CD4-positive, alpha-beta T cell treated with Interferon alpha-2 for 1 hour (primary cell): ENCODE results near the gene CMIP.
A peak's percentile ranks its signal among the peaks of the same experiment; 100 is the strongest.

Experiments
- DNase-seq, 2 donors: peaks; one replicate each; pipeline ENCODE4 v3.0.0-alpha.2; 2020 to 2022

CMIP gene

DNA sequence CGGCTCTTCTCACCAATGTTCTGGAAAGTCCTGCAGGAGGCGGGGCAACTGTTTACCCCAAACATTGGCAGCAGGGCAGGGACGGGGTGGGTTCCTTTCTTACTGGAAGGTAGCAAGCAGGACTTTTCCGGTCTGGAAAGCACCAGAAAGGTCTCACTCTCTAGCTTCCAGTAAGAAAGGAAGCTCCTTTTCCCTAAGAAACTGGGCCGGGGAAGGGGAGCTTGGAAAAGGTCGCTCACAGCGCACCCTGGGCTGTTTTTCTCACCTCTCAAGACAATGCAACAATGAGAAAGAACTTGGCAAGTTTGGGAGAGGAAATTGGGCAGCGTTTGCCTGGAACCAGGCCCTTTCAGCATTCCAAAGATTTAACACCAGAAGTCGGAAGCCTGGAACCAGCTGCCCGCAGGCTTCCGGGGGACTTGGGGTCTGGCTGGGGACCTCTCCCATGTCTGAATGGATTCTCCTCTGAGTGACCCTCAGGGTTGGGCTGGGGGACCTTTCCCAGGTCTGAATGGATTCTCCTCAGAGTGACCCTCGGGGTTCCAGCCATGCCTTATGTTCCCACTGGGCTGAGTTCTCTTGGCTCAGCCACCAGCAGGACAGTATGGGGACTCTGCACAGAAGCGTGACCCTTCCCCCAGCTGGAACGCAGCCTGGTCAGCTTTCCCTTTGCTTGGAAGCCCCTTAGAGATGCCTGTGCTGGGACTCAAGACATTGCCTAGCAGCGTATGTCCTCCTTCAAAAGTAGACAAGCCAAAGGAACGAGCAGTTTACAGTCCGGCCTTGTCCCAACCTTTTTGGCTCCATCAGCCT, 167.9 kb downstream of the CMIP start:
- DNase-seq, result no peak

DNA sequence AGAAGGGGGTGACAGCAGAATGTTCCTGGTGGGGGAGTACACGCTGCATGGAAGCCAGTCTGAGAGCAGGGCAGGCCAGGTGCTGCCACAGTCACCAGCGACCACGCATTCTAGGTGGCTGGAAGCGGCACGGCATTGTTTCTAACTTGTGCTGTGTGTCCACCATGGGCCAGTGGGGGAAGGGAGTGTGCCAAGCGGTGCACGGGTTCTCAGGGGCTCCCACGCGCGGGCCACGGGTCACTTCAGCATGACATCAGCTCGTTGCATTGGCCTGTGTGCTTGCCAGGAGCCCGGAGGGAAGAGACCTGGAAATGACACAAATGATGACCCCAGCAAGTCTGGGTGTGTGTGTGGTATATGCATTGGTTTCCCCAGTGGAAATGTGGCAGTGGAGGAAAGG, 169.6 kb downstream of the CMIP start:
- DNase-seq, result no peak

DNA sequence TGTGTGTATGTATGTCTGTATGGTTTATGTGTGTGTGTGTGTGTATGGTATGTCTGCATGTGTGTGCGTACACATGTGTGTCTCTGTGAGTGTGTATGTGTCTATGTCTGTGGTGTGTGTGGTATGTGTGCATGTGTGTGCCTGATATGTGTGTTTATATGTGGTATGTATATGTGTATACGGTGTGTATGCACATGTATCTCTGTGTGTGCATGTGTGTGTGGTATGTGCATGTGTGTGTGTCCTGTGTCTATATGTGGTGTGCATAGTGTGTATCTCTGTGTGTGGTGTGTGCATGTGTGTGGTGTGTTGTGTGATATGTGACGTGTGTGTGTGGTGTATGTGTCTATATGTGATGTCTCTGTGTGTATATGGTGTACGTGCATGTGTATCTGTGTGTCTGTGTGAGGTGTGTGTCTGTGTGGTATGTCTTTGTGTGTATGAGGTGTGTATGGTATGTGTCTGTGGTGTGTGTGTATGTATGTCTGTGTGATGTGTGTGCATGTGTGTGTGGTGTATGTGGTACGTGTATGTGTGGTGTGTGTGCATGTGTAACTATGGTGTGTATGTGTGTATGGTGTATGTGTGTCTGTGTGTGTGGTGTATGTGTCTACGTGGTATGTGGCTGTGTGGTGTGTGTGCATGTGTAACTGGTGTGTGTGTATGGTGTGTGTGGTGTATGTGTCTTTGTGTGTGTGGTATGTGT, 170.2 kb downstream of the CMIP start:
- no peak for DNase-seq

DNA sequence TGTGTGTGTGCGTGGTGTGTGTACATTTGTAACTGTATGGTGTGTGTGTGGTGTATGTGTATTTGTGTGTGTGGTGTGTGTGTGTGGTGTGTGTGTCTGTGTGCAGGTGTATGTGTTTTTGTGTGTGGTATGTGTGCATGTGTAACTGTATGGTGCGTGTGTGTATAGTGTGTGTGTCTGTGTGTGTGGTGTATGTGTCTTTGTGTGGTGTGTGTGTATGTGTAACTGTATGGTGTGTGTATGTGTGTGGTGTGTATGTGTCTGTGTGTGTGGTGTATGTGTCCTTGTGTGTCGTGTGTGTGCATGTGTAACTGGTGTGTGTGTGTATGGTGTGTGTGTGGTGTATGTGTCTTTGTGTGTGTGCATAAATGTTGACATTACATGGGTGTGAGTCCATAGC, 170.8 kb downstream of the CMIP start:
- no peak for DNase-seq

DNA sequence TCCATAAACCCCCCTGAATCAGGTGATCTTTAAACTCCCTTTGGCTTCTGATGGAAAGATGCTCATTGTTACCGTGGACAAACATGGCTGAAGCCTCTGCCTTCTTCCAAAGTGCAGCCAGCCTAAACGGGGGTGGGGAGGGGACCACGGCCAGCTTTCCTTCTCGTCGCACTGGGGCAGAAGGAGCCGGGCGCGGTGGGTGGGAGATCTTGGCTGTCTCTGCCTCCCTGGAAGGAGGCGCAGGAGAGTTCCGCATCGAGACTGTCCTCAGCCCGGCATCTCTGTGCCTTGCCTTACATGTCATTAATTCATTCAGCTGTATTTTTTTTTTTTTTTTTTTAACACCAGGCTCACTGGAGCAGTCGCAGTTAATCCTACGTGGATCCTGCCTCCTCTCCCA, 171.2 kb downstream of the CMIP start:
- no peak for DNase-seq

DNA sequence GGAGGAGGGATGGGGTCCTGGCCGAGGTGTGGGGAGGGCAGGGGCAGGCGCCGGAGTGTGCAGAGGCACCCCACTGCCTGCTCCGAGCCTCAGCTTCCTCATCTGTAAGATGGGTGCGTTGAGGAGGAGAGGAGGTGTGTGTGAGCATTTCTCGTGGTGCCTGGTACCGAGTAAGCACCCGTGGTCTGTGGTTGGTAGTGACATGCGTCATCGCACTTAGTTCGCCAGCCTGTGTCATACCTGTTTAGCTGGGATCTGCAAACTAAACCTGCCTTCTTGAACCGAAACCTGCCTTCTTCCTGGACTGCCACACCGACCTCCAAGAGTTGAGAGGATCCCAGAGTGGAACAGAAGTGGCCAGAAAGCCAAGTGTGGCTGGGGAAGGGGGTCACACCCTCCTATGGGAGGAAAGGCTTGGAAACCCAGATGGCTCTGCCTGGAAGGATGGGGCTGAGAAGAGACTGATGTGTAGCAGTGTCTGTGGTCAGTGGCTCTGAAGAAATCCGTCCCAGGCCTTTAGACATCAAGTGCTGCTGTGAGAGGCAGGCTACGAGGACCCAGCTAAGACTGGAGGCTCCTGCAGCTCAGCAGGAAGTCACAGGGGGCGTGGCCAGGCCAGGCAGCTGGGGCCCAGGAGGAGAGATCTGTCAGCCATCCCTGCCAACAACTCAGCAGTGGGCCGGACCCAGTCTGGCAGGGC, 171.9 kb downstream of the CMIP start:
- DNase-seq, result peak; percentile 74 to 82

DNA sequence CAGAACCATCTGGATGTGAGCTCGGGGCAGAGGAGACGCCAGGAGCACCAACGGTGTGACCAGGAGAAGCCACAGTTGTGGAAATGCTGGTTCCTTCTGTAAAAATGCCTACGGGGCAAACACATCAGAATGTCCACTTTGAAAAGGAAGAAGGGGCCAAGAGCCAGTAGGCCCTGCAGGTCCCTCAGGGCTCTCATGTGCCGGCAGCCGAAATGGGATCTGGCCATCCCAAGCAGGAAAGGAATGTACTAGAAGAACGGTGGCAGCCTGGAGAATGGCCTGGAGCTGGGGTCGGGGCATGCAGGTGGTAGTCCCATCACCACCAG, 172.4 kb downstream of the CMIP start:
- no peak for DNase-seq

DNA sequence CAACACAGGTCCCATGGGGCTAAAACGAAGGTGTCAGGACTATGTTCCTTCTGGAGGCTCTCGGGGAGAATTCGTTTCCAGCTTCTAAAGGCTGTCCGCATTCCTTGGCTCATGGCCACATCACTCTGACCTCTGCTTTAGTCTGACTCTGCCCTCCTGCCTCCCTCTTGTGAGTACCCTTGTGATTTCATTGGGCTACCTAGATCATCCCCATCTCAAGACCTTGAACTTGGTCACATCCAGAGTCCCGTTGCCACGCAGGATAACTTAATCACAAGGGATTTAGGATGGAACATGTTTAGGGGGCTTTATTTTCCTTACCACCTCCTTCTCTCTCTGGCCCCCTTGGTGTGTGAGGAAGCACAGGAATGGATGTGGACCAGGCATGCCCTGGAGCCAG, 173.6 kb downstream of the CMIP start:
- DNase-seq, result no peak

DNA sequence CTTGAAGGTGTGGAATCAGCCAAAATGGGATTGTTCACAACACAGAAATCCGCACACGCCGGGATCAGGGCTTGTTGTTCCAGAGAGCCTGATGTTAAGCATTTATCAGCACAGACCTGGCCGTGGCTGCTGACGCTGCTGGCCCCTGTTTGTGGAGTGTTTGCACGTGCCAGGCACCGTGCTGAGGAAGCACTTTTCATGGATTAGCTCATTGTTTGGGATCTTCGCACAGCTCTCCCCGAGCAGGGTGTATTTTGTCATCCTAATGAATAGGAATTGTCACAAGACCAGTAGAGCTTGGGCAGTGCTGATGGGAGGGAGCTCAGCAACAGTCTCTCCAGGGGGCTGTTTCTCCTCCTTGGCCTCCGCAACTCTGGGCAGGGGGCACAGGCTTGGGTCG, 174.1 kb downstream of the CMIP start:
- no peak for DNase-seq

DNA sequence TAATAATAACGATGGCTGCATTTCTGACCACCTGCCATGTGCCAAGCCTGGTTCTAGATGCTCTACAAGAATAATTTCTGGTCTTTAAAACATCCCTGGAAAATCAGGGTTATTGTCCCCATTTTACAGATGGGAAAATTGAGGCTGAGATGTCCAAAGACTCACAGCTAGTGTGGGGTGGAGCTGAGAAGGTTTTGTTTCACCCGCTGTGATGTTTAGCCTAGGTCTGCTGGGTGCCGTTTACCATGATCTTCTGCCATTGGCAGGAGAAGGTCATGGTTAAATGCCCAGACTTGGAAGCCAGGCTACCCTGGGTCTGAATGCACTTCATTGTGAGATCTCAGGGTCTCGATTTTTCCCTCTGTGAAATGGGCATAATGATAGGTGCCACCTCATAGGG, 175.4 kb downstream of the CMIP start:
- no peak for DNase-seq

DNA sequence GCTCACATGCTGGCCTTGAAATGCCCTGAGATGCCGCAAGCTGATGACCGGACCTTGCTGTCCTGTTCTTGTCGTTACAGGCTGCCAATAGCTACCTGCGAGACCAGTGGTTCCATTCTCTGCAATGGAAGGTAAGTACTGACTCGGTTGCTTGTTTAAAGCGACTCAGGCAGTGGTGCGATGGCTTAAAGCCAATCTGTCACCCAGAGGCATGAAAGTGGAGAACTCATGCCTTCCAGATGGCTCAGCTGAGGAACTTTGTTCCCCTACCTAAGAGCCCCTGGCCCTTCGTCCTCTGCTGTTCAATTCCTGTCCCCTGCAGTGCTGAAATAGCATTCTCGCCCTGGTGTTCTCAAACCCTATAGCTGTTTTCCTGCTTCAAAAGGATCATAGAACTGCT, 176.2 kb downstream of the CMIP start:
- no peak for DNase-seq

DNA sequence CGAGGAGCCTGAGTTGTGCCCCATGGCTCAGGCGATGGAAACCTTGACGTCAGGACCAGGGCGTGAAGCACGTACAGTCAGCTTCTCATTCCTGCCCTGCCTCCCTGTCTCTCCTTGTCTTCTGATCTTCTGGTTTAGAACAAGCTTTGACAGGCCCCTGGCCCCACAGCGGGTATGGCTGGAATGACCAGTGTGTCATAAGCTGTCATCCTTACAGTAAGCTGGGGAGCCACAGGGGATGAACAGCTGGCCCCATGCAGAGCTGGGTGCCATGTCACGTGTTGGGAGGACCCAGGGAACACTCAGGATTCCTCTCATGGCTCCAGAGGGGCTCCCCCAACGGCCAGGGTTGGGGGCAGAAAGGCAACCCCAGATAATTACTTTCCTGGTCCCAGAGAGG, 176.9 kb downstream of the CMIP start:
- DNase-seq, result no peak

DNA sequence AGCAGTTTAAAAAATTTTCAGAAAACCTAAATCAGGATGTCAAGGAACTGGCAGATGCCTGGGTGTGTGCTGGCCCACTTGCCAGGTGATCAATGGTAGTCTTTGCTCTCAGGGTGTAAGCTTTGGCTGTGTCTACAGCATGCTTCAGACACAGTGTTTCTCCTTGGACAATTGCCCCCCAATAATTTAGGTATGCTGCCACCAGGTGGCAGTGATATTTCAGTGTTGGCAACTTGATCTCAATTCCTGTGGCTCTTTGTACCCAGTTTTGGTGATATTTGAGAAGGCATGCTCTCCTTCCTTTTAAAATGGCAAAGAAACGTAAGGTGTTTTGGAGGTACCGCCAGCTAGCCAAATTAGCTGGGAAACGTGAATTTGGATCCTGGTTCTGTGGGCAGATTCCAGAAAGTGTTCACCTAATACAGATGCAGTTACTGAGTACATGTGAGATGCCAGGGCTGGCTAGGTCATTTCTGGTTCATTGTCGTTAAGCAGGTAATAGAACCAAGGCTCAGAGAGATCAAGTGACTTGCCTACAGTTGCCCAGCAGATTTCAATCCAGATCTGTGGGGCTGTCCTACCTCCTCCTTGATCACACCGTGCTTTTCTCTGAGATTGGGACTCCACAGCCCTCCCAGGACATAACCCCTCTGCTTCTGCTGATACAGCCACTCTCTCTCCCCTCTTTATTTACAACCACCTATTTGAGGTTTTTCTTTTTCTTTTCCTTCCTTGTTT, 178.9 kb downstream of the CMIP start:
- DNase-seq, result peak; percentile 54 to 74

DNA sequence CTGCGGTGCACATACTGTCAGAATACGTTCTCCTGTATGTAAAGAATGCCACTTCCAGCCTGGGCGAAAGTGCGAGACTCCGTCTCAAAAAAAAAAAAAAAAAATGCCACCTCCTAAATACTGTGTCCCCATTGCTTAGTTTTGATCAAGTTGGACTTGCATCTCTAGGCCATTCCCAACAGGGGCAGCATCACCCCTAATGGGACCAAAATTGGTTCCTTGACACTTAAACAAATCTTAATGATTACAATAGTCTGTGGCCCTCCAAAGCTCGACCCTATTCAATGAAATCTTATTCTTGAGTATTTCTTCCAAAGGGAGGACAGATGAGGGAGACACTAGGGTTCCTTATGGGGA, 179.8 kb downstream of the CMIP start:
- no peak for DNase-seq

DNA sequence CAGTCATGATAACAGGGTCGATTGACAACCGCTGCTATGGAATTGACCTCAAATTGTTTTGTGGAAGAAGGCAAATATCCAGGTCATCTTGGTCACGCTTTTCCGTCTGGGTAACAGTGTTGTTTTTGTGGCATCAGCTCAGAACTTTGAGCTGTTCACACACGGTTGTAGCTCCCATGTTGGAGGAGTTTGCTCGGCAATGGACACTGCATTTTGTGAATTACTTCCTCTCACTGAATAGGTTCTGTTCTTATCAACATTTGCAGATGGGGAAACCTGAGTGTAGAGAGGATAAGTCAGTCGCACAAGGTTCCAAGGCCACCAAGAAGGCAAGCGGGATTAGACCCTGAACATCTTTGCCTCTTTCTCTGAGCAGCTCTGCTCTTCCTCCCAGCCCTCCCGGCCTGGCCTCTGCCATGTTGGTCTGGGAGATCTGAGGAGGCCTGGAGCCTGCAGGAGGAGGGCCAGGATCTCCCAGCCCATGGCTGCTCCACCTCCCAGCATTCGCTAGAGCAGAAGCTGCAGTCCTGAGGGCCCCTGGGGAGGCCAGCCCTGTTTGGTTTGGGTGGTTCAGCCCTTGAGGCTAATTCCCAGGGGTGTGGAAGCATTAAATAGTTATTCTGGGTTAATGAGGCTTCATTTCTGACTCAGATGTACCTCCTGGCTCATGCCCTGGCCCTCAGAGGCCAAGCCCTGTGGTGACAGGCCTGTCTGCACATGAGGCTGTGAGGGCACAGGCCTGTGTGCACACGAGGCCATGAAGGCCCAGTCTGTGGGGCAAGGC, 180.3 kb downstream of the CMIP start:
- no peak for DNase-seq

DNA sequence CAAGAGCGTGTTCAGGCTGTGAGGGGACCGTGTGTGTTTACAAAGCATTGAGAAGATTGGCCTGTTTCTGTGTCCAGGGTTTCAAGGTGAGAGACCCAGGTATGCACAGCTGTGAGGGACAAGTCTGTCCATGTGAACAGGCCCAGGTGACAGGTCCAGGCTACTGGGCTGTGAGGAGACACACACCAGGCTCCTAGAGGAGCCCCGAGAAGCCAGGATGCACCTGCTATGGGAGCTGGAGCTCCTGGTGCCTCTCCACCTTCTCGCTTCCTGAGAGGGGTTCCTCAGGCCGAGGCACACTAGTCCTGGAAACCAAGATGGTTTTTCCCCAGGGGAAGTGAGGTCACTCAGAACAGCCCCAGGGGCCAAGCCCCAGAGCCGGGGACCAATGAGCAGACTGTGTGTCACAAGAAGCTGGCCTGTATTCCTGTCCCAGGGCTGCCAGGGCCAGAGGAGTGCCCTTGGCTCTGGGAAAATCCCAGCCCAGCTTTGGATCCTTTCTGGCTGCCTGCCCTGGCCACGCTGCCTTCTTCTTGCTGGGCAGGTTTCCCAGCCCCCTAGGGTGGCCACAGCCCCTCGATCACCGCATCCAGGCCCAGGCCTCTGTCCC, 181.0 kb downstream of the CMIP start:
- DNase-seq, result no peak

DNA sequence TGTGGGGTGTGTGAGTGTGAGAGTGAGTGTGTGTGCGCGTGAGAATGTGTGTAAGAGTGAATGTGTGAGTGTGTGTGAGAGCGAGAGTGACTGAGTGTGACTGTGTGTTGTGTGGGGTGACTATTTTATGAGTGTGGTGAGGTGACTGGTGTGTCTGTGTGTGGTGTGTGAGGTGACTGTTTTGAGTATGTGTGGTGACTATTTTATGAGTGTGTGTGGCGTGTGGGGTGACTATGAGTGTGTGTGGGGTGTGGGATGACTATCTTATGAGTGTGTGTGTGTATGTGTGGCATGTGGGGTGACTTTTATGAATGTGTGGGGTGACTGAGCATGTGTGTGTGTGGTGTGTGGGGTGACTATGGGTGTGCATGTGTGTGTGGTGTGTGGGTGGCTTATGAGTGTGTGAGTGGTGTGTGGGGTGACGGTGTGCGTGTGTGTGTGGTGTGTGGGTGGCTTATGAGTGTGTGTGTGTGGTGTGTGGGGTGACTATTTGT, 181.6 kb downstream of the CMIP start:
- DNase-seq, result no peak

DNA sequence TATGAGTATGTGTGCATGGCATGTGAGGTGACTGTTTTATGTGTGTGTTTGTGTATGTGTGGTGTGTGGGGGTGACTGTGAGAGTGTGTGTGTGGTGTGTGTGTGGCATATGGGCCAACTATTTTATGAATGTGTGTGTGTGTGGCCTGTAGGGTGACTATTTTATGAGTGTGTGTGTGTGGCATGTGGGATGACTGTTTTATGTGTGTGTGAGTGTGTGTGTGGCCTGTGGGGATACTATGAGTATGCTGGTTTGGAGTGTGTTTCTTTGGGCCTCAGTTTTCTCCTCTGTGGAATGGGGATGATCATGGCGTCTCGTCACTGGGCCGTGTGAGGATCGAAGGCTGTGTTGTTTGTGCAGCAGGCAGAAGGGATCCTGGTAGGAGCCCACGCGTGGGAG, 182.4 kb downstream of the CMIP start:
- DNase-seq, result no peak

DNA sequence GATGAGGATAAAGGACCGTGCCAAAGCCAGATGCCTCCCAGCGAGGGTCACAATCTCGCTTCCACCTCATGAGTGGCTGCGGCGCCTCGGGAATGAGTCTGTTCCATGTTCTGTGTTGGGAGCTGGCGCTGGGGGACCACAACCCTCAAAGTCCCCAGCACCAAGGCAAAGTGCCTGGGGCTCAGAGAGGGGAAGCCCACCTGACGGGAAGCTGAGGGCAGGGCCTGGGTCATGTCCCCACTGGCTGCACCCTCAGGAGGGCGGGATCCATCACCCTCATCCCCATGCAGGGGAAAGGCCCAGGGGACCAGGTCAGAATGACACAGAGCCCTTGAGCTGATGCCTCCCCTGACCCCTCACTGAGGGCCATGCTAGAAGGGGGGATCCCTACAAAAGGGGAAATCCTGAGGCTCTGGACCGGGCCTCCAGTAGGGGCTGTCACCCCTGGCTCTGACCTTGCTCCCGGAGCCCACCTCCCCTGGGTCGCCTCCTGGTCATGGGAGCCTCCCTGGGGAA, 183.2 kb downstream of the CMIP start:
- DNase-seq, result no peak

DNA sequence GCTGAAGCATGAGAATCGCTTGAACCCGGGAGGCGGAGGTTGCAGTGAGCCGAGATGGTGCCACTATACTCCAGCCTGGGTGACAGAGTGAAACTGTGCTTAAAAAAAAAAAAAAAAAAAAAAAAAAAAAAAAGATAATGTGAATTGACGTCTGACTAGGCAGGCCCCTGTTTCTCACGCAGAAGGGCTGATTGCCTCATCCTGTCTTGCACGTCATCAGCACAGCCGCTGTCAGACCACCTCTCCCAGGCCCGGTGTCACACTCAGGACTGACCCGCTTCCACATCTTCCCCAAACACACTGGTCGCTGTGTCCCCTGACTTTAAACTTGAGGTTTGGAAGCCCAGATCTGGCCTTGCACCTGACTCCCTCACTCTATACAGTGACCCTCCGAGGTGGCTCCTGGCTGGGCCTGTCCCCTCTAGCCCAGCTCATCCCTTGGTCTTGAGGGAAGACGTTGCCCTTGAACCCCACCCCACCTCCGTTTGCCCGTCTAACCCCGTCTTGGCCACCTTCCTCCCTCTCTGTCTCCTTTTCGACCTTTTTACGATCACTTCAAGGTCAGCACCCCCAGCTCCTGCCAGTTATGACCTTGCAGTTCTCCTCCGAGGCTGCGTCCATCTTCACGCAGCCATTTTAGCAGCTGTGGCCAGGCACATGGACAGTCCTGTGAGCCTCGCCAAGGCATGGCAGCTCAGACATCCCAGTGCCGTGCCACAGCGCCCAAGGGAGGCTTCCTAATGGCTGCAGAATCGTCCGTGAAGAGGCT, 184.6 kb downstream of the CMIP start:
- DNase-seq, result peak in 1 of 2 donors; percentile 20
